ENCODE data around the gene NOX3.
"Not testable (repeated sequence)": the region's sequence is repeated elsewhere in the genome, so short reads cannot be mapped to it uniquely, and the experiment has no call there.

Gene NOX3

DNA sequence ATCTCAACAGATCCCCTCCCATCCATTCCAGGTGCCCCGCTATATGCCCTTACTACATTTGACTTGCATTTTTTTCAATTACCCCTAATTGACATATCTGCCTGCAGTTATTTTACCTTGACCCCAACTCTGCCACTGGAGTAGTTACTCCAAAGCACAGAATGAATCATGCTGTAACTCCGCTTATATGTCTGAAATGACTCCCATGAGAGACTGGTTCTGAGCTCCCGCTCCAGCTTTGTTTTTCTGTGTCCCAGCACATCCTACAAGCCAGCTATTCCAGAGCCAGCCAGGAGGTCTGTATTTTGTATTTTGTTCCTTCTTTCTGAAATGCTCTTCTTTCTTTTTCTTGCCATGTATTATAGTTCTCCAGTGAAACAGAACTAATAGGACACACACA lies 10.9 kb upstream of the NOX3 start:
- DNase-seq: no peak

DNA sequence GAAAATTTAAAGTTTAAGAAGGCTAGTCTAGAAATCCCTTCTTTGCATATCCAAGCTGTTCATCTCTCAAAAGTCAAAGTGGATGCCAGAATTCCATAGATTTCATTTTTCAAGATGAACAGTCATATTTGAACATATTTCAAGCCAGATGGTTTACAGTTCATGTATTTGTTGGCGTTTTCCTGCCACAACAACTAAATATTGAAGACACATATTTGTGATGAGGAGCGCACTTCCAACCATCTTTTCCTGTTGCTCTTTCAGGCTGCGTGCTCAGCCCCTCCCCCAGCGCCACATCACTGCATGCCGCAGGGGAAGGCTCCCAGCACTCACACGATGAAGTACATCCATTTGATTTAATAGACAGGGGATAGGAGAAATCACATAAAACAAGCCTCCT lies 5.9 kb upstream of the NOX3 start:
- peak; percentile 6 for DNase-seq

- no peak for DNase-seq
Observed at GRCh38 chr6:155454471-155454870, 1.2 kb downstream of the NOX3 start.

DNA sequence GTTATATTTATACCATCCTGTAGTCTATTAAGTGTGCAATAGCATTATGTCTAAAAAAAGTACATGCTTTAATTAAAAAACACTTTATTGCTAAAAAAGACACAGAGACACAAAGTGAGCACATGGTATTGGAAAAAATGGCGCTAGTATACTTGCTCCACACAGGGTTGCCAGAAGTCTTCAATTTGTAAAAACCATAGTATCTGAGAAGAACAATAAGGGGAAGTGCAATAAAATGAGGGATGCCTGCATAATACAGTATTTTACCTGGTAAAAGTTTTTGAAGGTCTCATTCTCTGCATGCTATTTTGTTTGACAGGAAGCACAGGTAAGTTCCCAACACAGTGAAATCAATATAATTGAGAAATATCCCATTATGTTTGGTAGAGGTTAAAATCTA lies 1.6 kb downstream of the NOX3 start:
- DNase-seq: no peak

GRCh38 chr6:155452576-155452975 lies 3.1 kb downstream of the NOX3 start:
- no peak for DNase-seq

DNA sequence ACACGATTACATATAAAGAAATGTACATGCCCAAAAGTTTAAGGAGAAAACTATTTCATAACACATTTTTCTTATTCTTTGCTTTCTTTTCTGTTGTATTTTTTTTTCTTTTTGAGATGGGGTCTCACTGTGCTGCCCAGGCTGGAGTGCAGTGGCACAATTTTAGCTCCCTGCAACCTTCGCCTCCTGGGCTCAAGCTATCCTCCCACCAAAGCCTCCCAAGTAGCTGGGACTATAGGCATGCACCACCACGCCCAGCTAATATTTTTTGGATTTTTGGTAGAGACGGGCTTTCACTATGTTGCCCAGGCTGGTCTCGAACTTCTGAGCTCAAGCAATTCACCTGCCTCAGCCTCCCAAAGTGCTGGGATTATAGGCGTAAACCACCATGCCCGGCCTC lies 4.1 kb downstream of the NOX3 start:
- not testable (repeated sequence) for DNase-seq

DNA sequence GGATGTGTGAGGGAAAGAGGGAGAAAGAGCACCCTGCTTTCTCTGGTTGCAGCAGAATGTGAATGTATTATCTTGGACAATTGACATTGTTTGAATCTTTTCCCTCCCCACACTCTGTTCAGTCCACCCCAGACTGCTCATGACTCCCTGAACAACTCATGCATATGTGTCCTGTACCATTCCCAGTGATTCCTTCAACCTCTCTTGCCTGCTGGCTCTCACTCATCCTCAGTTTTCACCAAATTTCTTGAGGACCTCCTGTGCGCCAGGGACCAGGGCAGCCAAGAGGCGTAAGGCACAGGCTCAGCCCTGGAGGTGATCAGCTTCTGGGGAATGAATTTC lies 5.4 kb downstream of the NOX3 start:
- DNase-seq: no peak

DNA sequence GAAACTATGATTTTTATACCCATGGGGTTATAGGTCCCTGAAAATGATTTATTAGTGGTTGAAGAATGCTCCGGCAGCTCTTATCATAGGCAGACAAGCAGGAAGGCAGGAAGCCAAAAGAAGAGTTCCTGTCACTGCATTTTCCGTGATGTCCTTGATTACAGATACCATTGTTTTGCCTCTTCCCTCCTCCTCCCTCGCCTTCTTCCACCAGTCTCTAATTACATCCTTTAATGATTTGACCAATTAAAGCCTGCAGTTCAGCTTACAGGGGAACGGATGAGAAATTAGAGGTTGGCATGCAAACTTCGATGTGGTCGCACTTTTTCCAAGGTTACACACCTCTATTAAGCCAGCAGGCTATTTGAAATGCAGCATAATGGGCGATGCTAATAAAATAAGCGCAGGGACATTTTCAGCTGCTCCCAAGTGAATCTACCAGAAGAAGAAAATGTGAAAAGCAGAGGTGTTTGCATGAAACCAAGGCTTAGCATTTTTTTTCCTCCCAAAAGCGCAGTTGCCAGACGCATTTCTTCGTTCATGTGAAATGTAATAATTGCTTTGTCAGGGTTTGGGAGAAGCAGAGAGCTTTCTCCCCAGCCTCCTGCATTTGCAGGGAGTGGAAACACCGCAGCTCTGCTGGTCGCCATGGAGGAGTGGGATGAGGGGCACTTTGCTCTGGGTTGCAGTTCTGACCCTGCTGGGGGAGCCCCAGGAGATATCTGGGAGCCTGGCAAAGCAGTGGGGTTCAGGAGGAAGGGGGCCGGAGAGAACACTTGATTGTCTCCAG lies 6.0 kb downstream of the NOX3 start:
- peak; percentile 41 for DNase-seq

DNA sequence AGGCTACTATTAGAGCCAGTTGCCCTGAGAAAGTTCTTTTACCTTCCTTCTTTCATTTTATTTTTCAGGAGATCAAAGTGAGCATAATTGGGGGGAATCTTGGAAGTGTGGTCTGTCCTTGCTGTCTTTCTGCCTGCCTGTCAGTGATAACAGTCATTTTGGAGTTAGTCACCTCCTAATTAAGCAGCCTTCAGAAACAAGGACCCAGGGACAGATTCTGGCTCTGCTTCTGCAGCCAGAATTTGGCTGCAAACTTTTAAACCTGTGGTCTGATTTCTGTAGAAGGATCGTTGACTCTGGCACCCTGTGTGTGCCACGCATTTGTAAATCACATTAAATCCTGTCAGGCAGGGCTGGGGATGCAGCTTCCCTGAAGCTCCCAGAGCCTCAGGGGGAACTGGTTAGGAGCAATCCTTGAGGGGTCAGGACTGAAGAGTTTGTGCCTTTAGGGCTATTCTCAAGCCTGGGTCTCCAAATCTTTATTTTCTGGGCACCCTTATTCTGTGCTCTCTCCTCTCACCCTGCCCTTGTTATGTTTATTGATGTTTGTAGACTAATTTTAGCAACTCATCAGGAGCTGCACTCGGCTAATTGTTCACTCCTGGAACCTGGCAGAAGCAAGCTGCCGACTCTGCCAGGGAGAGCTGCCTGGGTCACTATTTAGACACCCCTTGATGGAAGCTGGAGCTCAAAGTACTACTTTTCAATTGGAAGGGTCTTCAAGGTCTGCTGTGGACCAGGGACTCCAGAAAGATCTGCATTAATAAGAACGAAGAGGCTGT lies 6.8 kb downstream of the NOX3 start:
- DNase-seq: peak; percentile 26

- DNase-seq: no peak
Observed at GRCh38 chr6:155447949-155448348, 7.7 kb downstream of the NOX3 start.

DNA sequence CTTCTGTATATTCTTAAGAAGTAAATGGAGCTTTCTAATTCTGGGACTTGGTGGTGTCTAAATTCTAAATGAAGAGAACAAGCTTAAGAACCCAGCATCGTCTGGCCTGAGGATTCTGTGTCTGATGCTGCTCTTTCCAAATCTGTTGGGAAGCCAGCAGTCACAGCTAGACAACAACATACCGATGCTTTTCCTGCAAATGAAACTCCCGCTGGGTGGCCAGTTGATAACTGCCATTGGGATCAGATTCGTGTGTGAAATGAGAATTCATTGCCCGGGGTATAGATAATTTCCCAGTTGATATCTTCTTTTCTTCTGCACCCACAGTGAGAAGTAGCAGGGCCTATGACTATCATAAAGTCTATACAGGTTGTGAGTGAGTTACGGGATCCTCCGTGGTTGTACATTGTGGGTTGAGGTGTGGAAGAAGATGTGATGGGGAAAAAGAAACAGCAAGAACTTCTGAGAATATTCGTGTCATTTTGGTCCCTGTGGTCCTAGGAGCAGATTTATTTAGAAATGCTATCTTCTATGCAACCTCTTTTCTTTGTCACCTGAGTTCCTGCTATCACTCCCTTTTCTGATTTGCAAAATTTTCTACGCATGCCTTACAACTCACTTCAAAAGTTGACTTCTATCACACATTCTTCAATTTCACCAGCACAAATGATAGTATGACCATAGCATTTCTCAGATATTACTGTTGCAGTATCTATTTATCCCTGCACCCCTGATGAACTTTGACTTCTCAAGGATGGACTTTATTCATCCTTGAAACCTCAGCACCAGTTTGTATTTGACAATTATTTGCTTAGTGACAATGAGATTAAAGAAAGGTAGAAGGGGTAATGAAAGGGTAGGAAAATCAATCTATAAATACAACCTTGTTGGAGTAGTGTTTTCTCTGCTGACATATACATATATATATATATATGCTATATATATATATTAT lies 10.4 kb downstream of the NOX3 start:
- no peak for DNase-seq

DNA sequence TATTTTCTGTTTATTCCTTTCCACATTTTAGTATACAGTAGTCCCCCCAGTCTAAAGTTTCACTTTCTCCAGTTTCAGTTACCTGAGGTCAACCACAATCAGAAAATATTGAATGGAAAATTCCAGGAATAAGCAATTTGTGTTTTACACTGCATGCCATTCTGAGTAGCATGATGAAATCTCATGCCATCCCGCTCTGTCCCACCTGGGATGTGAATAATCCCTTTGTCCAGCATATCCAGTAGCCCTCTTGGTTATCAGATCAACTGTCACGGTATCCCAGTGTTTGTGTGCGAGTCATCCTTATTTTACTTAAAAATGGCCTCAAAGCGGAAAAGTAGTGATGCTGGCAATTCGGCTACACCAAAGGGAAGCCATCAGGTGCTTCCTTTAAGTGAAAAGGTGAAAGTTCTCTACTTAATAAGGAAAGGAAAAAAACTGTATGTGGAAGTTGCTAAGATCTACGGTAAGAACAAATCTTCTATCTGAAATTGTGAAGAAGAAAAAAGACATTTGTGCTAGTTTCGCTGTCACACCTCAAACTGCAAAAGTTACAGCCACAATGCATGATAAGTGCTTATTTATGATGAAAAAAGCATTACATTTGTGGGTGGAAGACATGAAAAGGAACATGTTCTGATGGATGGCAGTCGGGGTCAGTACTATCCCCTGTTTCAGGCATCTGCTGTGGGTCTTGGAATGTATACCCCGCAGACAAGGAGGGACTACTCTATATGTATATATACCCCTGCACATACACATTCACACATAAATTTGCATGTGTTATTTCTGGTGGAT lies 11.3 kb downstream of the NOX3 start:
- no peak for DNase-seq

GRCh38 chr6:155443168-155443567 lies 12.5 kb downstream of the NOX3 start:
- DNase-seq: no peak

- DNase-seq: no peak
Observed at GRCh38 chr6:155442562-155442961, 13.1 kb downstream of the NOX3 start.

DNA sequence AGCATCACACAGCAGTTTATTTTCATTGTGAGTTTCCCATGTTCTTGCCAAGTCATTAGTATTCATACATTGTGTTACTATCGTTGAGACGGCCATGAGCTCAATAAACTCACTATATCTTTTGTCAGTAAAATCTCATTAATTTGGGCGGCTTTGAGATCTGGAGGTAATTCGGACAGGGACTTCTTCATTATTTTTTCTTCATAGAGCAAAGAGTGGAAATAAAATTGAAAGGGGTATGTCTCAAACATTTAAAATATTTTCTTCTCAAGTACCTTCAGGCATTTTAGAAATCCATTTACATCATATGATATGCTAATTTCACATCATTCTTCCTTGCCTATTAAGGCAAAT lies 14.6 kb downstream of the NOX3 start:
- DNase-seq: no peak

DNA sequence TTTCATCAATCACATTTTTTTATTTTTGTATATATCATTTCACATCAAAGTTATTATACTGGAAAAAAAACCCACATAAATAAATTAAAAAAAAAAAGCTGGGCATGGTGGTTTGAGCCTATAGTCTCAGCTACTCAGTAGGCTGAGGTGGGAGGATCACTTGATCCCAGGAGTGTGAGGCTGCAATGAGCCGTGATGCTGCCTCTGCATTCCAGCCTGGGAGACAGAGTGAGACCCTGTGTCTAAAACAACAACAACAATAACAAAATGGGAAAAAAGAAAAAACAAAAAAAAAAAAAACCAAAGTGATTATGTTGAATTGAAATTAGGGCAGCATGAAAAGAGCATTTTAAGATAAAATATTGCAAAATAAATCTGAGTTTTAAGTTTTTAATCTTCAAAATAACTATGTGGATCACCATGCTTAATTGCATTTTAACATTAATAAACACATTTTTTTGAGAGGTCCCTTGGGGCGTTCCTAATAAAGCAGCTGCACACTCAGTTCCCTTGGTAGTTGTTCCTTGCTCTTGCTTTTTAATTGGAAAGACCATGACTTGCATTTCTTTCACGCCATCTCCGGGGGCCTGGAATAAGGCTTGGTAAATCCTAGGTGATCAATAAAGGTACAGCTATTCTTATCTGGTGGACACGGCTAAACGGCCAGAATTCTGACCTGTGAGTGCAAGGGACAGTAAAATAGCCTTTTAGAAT lies 15.1 kb downstream of the NOX3 start:
- DNase-seq: peak; percentile 12

DNA sequence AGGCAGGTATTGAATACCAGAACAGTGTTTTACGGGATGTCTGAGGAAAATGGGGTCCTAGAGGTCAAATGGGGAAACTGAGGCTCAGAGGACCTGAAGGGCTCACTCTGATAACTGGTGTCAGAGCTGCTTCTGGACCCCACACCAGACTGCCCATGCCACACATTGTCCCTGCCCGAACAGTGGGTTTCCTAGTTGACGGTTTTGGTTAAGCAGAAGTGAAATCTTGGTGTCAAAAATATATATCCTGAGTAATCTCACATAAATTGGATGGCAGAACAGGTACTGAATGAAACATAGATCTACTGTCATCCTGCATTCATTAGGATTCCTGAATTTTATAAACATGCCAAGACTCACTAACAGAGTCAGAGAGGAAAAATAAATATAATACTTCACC lies 16.3 kb downstream of the NOX3 start:
- DNase-seq: no peak

DNA sequence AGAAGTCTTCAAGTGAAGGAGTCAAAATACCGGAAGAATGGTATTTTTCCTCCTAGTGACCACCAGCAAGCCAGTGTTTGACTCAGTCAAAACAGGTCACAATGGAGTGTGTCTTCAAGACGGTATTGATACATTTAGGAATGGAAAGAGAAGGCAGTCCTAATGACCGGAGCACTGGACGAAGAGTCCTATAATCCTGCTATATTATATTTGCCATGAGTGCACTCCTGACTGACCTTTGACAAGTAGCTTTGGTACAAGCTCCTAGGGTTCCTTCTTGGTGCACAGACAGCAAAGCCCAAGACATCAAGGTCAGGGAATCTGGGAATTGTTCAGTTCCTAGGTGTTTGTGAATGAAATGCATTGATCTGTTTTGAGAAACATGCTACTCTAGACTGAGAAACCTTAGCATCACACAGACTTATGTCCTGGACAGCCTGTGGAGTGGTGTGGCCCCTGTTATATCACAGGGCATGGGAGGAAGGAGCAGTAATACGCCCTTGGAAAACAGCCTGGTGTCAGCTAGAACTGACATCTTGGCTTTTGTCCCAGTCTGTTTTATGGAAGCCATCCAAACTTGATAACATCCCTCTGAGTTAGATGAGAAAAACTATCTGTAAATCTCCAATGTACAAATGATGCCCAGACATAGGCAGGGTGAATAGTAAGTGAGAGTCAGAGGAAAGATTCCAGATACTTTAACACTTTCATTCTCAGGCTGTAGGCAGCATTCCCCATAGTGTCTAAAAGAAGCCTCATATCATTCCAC lies 18.5 kb downstream of the NOX3 start:
- peak; percentile 21 for DNase-seq

GRCh38 chr6:155434829-155435423 lies 20.7 kb downstream of the NOX3 start:
- DNase-seq: peak; percentile 56

- peak; percentile 71 for DNase-seq
Observed at GRCh38 chr6:155434096-155434495, 21.5 kb downstream of the NOX3 start.

DNA sequence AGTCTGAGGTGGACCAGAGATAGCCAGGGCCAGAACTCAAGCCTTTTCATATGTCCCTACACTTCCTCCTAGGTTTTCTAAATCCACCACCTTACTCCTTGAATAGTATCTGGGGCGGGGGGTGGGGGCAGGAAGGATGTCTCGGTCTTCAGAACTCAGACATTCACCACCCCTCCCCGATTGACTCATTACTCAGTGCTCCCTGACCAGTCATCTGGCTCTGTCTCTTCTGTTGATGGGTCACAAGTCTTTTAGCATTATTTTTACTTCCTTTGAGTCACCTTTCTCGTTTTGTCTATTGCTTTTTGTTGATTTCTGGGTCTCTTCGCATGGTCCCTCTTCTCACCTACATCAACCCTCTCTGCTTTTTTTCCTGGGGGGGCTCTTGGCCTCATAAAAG lies 23.3 kb downstream of the NOX3 start:
- no peak for DNase-seq
